Measurements from ENCODE around the gene PDGFRB.

DNA sequence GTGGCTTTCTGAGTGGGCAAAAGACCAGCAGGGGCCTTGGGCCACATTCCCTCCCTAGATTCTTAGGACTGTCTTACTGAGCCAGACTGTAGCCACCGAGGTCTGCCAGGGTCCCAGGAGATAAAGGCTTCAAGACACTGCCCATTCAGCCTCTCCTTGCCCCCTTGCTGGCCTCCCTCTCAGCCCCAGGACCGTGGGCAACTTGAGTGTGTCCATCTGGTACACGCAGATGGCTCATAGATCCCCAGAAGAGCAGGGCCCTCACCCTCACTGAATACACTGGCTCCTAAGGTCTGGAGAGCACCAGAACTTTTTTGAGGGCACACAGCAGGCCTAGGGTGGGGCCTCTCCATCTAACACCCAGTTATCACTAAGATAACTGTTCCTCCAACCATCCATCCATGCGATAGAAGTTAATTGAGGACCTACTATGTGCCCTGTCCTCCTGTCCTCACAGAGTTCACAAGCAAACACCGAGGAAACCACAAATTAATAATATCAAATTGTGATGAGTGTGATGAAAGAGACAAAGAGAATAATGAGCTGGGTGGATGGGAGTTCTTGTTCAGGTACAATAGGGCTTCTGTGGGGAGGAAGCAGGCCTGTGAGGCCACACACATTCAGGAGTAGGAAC, 4.9 kb upstream of the PDGFRB start:
- TF ChIP-seq POLR2A (IDR thresholded peaks at IDR 0.05) (no peak), EP300 (IDR thresholded peaks at IDR 0.05) (no peak)
- TF ChIP-seq, protein P1, sequence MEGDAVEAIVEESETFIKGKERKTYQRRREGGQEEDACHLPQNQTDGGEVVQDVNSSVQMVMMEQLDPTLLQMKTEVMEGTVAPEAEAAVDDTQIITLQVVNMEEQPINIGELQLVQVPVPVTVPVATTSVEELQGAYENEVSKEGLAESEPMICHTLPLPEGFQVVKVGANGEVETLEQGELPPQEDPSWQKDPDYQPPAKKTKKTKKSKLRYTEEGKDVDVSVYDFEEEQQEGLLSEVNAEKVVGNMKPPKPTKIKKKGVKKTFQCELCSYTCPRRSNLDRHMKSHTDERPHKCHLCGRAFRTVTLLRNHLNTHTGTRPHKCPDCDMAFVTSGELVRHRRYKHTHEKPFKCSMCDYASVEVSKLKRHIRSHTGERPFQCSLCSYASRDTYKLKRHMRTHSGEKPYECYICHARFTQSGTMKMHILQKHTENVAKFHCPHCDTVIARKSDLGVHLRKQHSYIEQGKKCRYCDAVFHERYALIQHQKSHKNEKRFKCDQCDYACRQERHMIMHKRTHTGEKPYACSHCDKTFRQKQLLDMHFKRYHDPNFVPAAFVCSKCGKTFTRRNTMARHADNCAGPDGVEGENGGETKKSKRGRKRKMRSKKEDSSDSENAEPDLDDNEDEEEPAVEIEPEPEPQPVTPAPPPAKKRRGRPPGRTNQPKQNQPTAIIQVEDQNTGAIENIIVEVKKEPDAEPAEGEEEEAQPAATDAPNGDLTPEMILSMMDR (IDR thresholded peaks at IDR 0.05): no peak

Data from ovary (tissue), 3 donors.